Smooth muscle cell (in vitro differentiated cells): ENCODE results near the gene SCN10A. TPM values are rescaled to one million over a fixed set of nuclear protein-coding genes. Genes with fewer than 3 reads are reported as not detected.

Experiments
- DNase-seq: peaks from one replicate; lab custom pipeline; 2025; ENCODE audit not compliant: unreplicated experiment; lab: John Stamatoyannopoulos, UW
- H2AFZ ChIP-seq: fragments of 200-600 bp; sonication (generic); 2 replicates; pipeline ENCODE4 v1.6.0; 2016; ENCODE audit warnings: antibody characterized with exemption, low read depth, mild to moderate bottlenecking
- H3F3A ChIP-seq: fragments of 200-600 bp; sonication (generic); 2 replicates; pipeline ENCODE4 v1.6.0; 2017; ENCODE audit warnings: antibody characterized with exemption, low read depth
- H3K27ac ChIP-seq: fragments of 200-600 bp; sonication (generic); 2 replicates; pipeline ENCODE4 v1.5.1; 2016; ENCODE audit warnings: low read depth, mild to moderate bottlenecking
- H3K27me3 ChIP-seq: fragments of 200-600 bp; sonication (generic); 2 replicates; pipeline ENCODE4 v1.6.1; 2016; ENCODE audit warnings: low read depth, mild to moderate bottlenecking
- H3K36me3 ChIP-seq: fragments of 200-600 bp; sonication (generic); 2 replicates; pipeline ENCODE4 v1.5.1; 2016; ENCODE audit warnings: low read depth
- H3K4me1 ChIP-seq: fragments of 200-600 bp; sonication (generic); 2 replicates; pipeline ENCODE4 v1.5.1; 2016; ENCODE audit warnings: low read depth
- H3K4me2 ChIP-seq: fragments of 200-600 bp; sonication (generic); 2 replicates; pipeline ENCODE4 v1.6.0; 2016; ENCODE audit warnings: mild to moderate bottlenecking
- H3K4me3 ChIP-seq: fragments of 200-600 bp; sonication (generic); 2 replicates; pipeline ENCODE4 v1.5.1; 2016; ENCODE audit warnings: mild to moderate bottlenecking
- H3K79me2 ChIP-seq: fragments of 200-600 bp; sonication (generic); 2 replicates; pipeline ENCODE4 v1.6.0; 2016; ENCODE audit warnings: low read depth, mild to moderate bottlenecking
- H3K9ac ChIP-seq: fragments of 200-600 bp; sonication (generic); 2 replicates; pipeline ENCODE4 v1.6.0; 2016; ENCODE audit warnings: low read depth
- H3K9me3 ChIP-seq: fragments of 200-600 bp; sonication (generic); replicated peaks from 2 replicates; pipeline ENCODE4 v1.5.1; 2016; ENCODE audit warnings: low read depth
- H4K20me1 ChIP-seq: fragments of 200-600 bp; sonication (generic); 2 replicates; pipeline ENCODE4 v1.6.0; 2016; ENCODE audit warnings: low read depth
- CTCF ChIP-seq: fragments of 200-600 bp; sonication (generic); IDR thresholded peaks from 2 replicates; pipeline ENCODE4 v1.5.1; 2017; ENCODE audit warnings: borderline replicate concordance, mild to moderate bottlenecking, antibody characterized with exemption; ENCODE audit not compliant: insufficient read depth, poor library complexity, severe bottlenecking
- WGBS: methylation state at CpG from one replicate; pipeline ENCODE4 v1.1.7; 2016; ENCODE audit warnings: low lambda C conversion rate; 5-methylcytosine and 5-hydroxymethylcytosine counted together
- polyA plus RNA-seq: library from polyadenylated mRNA; unstranded; fragments of >200 nt; fragmentation: Nextera tagmentation; extraction: Ambion mirVana; gene quantifications from 2 replicates; pipeline ENCODE4 v1.2.1, GENCODE V29; 2016
- total RNA-seq: library from RNA; depleted of rRNA; stranded (reverse); fragments of >200 nt; gene quantifications from 2 replicates; pipeline ENCODE4 v1.2.3, GENCODE V29; 2014

The SCN10A gene
- total and polyA plus RNA-seq, 2 experiments from 2014 or later = not detected

GRCh38 chr3:38773528-38773927 lies 42.5 kb downstream of the SCN10A start:
- H2AFZ ChIP-seq = no peak overlapping the region
- no peaks in the 10 kb centered on the region for H3F3A ChIP-seq
- H3K36me3 ChIP-seq = no peaks in the 10 kb centered on the region
- no peak for DNase-seq
- TF ChIP-seq CTCF = no peak
- no peak overlapping the region for H3K9ac ChIP-seq
- H4K20me1 ChIP-seq = no peaks in the 10 kb centered on the region
- H3K4me3 ChIP-seq = no peak overlapping the region
- no peak overlapping the region for H3K27ac ChIP-seq
- H3K4me1 ChIP-seq = no peaks in the 10 kb centered on the region
- H3K9me3 ChIP-seq = no peaks in the 10 kb centered on the region
- H3K79me2 ChIP-seq = no peaks in the 10 kb centered on the region
- H3K4me2 ChIP-seq = no peak overlapping the region
- peaks cover 4% of the 10 kb centered on the region for H3K27me3 ChIP-seq

GRCh38 chr3:38763569-38763968 lies 52.4 kb downstream of the SCN10A start:
- no peak for DNase-seq
- 50% methylated on average over 3 of the region's 3 CpGs for WGBS
- H3K4me1 ChIP-seq = no peaks in the 10 kb centered on the region

GRCh38 chr3:38758557-38758956 lies 57.5 kb downstream of the SCN10A start:
- DNase-seq = no peak
- H3K4me1 ChIP-seq = no peaks in the 10 kb centered on the region
- no peaks in the 10 kb centered on the region for H3F3A ChIP-seq
- no peak overlapping the region for H3K9ac ChIP-seq
- no peak for TF ChIP-seq CTCF
- H3K27ac ChIP-seq = no peak overlapping the region
- H3K36me3 ChIP-seq = no peaks in the 10 kb centered on the region
- H3K4me3 ChIP-seq = no peak overlapping the region
- no peaks in the 10 kb centered on the region for H3K79me2 ChIP-seq
- WGBS = 86% methylated on average over 3 of the region's 3 CpGs
- H4K20me1 ChIP-seq = no peaks in the 10 kb centered on the region
- no peak overlapping the region for H3K4me2 ChIP-seq
- H3K27me3 ChIP-seq = no peaks in the 10 kb centered on the region
- H3K9me3 ChIP-seq = no peaks in the 10 kb centered on the region
- H2AFZ ChIP-seq = no peak overlapping the region

More at GRCh38 chr3:38763569-38763968, 52.4 kb downstream of the SCN10A start:
- H3K9ac ChIP-seq = no peak overlapping the region
- H3K27ac ChIP-seq = no peak overlapping the region
- H3K4me3 ChIP-seq = no peak overlapping the region
- no peaks in the 10 kb centered on the region for H3K36me3 ChIP-seq
- no peak for TF ChIP-seq CTCF
- H3K9me3 ChIP-seq = no peaks in the 10 kb centered on the region
- no peaks in the 10 kb centered on the region for H3K79me2 ChIP-seq
- no peaks in the 10 kb centered on the region for H3K27me3 ChIP-seq
- no peaks in the 10 kb centered on the region for H4K20me1 ChIP-seq
- H3K4me2 ChIP-seq = no peak overlapping the region
- H2AFZ ChIP-seq = no peak overlapping the region
- H3F3A ChIP-seq = no peaks in the 10 kb centered on the region

GRCh38 chr3:38757721-38758120 lies 58.3 kb downstream of the SCN10A start:
- no peak overlapping the region for H2AFZ ChIP-seq
- no peaks in the 10 kb centered on the region for H3K9me3 ChIP-seq
- no peak for DNase-seq
- H3K27me3 ChIP-seq = no peaks in the 10 kb centered on the region
- H3K79me2 ChIP-seq = no peaks in the 10 kb centered on the region
- H3K36me3 ChIP-seq = no peaks in the 10 kb centered on the region
- no peaks in the 10 kb centered on the region for H3K4me1 ChIP-seq
- H3K9ac ChIP-seq = no peak overlapping the region
- TF ChIP-seq CTCF = no peak
- H3K4me3 ChIP-seq = no peak overlapping the region
- H4K20me1 ChIP-seq = no peaks in the 10 kb centered on the region
- H3K4me2 ChIP-seq = no peak overlapping the region
- no peaks in the 10 kb centered on the region for H3F3A ChIP-seq
- 69% methylated on average over 4 of the region's 4 CpGs for WGBS
- H3K27ac ChIP-seq = no peak overlapping the region
